ENCODE results near the gene CELF2.
"Not testable (repeated sequence)": the region's sequence is repeated elsewhere in the genome, so short reads cannot be mapped to it uniquely, and the experiment has no call there.

The CELF2 gene

DNA sequence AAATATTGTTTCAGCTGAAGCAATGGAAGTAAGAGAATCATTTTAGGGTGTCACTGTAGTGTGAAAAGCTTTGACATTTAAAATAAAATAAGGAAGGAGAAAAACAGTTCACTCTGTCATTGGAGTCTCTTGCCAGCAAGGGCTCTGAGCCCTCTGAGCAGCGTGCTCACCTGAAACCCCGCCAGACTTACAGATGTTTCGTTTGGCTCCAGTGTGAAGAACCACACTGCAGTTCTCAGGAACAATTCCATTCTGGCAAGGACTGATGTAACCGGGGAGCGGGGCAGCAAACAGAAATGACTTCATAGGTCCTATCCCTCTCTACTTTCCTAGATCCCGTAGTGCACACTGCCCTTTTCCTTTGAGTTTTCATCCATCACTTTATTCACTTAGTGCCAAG is 164.3 kb downstream of the CELF2 start:
- Histone ChIP-seq H3K9ac (no peak overlapping the region), H2AFZ (no peak overlapping the region), H3K36me3 (ENCODE audit: control insufficient read depth, insufficient read depth, low read length) (no peaks in the 10 kb centered on the region), H3K4me1 (no peaks in the 10 kb centered on the region), H3K79me2 (no peaks in the 10 kb centered on the region), H3K9me3 (ENCODE audit: control insufficient read depth, low read length) (no peaks in the 10 kb centered on the region), H3K4me3 (ENCODE audit: low read depth, low read length) (no peak overlapping the region), H3K27ac (no peak overlapping the region), H3K27me3 (ENCODE audit: control insufficient read depth, insufficient read depth, low read length) (no peaks in the 10 kb centered on the region), H3K4me2 (ENCODE audit: low read length) (no peak overlapping the region)
- no peak for TF ChIP-seq CTCF (IDR thresholded peaks at IDR 0.05)

DNA sequence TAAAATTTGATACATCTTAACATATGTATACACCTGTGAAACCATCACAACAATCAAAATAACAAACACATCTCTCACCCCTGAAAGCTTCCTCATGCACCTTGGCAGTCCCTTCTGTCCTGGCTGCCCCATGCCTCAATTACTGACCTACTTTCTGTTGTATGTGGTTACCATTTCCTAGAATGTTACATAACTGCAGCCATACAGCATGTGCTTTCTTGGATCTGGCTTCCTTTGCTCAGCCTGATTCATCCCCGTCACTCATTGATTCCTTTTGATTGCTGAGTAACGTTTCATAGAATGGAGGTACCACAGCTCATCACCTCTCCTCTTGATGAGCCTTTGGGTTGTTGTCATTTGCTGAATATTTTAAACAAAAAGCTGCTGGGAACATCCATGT is 165.3 kb downstream of the CELF2 start:
- Histone ChIP-seq H3K4me2 (ENCODE audit: low read length) (no peak overlapping the region), H3K36me3 (ENCODE audit: control insufficient read depth, insufficient read depth, low read length) (no peaks in the 10 kb centered on the region), H3K9ac (no peak overlapping the region), H3K79me2 (no peaks in the 10 kb centered on the region), H3K4me1 (no peaks in the 10 kb centered on the region), H3K4me3 (ENCODE audit: low read depth, low read length) (no peak overlapping the region), H3K9me3 (ENCODE audit: control insufficient read depth, low read length) (no peaks in the 10 kb centered on the region), H2AFZ (no peak overlapping the region), H3K27ac (no peak overlapping the region), H3K27me3 (ENCODE audit: control insufficient read depth, insufficient read depth, low read length) (no peaks in the 10 kb centered on the region)
- TF ChIP-seq CTCF (IDR thresholded peaks at IDR 0.05): no peak

GRCh38 chr10:11184093-11184492 is 166.4 kb downstream of the CELF2 start:
- Histone ChIP-seq H3K27ac (no peak overlapping the region), H3K79me2 (no peaks in the 10 kb centered on the region), H3K4me2 (ENCODE audit: low read length) (no peak overlapping the region), H3K36me3 (ENCODE audit: control insufficient read depth, insufficient read depth, low read length) (no peaks in the 10 kb centered on the region), H3K9me3 (ENCODE audit: control insufficient read depth, low read length) (no peaks in the 10 kb centered on the region), H3K27me3 (ENCODE audit: control insufficient read depth, insufficient read depth, low read length) (no peaks in the 10 kb centered on the region), H2AFZ (no peak overlapping the region), H3K4me3 (ENCODE audit: low read depth, low read length) (no peak overlapping the region), H3K4me1 (no peaks in the 10 kb centered on the region), H3K9ac (no peak overlapping the region)
- TF ChIP-seq CTCF (IDR thresholded peaks at IDR 0.05): no peak

DNA sequence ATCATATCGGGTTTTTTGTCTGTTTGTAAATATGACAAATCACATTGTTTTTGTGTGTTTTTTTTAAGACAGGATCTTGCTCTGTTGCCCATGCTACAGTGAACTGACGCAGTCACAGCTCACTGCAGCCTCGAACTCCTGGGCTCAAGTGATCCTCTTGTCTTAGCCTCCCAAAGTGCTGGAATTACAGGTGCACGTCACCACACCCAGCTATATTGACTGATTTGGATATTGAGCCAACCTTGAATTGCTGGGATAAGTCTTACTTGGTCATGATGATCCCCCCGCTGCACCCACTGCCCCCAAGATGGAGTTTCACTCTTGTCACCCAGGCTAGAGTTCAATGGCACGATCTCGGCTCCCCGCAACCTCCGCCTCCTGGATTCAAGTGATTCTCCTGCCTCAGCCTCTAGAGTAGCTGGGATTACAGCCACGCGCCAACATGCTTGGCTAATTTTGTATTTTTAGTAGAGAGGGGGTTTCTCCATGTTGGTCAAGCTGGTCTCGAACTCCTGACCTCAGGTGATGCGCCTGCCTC is 167.5 kb downstream of the CELF2 start:
- H3K4me3 ChIP-seq (ENCODE audit: low read depth, low read length); H3K27ac ChIP-seq; H3K9ac ChIP-seq; H3K79me2 ChIP-seq; H3K27me3 ChIP-seq (ENCODE audit: control insufficient read depth, insufficient read depth, low read length); H3K4me2 ChIP-seq (ENCODE audit: low read length); H3K4me1 ChIP-seq; H3K36me3 ChIP-seq (ENCODE audit: control insufficient read depth, insufficient read depth, low read length); H3K9me3 ChIP-seq (ENCODE audit: control insufficient read depth, low read length); H2AFZ ChIP-seq: not testable (repeated sequence)

GRCh38 chr10:11186374-11186773 is 168.7 kb downstream of the CELF2 start:
- Histone ChIP-seq H3K27ac (no peak overlapping the region), H3K4me3 (ENCODE audit: low read depth, low read length) (no peak overlapping the region), H2AFZ (no peak overlapping the region), H3K36me3 (ENCODE audit: control insufficient read depth, insufficient read depth, low read length) (no peaks in the 10 kb centered on the region), H3K9me3 (ENCODE audit: control insufficient read depth, low read length) (no peaks in the 10 kb centered on the region), H3K27me3 (ENCODE audit: control insufficient read depth, insufficient read depth, low read length) (no peaks in the 10 kb centered on the region), H3K4me2 (ENCODE audit: low read length) (no peak overlapping the region), H3K4me1 (no peaks in the 10 kb centered on the region), H3K79me2 (no peaks in the 10 kb centered on the region), H3K9ac (no peak overlapping the region)
- no peak for TF ChIP-seq CTCF (IDR thresholded peaks at IDR 0.05)

All from parathyroid adenoma (tissue), 2 donors.